Prostate gland (tissue), 2 donors: ENCODE results near the gene GATD1. TPM values are rescaled to one million over a fixed set of nuclear protein-coding genes. Genes with fewer than 3 reads are reported as not detected.
A peak's percentile ranks its signal among the peaks of the same experiment; 100 is the strongest.

Source experiments
- DNase-seq: peaks from one replicate; pipeline ENCODE4 v3.0.0-alpha.2; 2019; ENCODE audit warnings: low spot score
- H3K27ac ChIP-seq, 2 donors: fragments of 200-600 bp; sonication (generic); 2 replicates each; pipeline ENCODE4 v1.5.1; 2017 to 2019
- H3K27me3 ChIP-seq: fragments of 200-600 bp; sonication (generic); replicated peaks from 2 replicates; pipeline ENCODE4 v1.5.1; 2019; ENCODE audit not compliant: insufficient read depth
- H3K36me3 ChIP-seq, 2 donors: fragments of 200-600 bp; sonication (generic); 1 replicate in 1 of 2; 2 replicates in 1 of 2; pipeline versions ENCODE4 v1.5.1 to v1.8.1; 2017 to 2019
- H3K4me1 ChIP-seq: fragments of 200-600 bp; sonication (generic); replicated peaks from 2 replicates; pipeline ENCODE4 v1.5.1; 2019
- H3K4me3 ChIP-seq, 2 donors: fragments of 200-600 bp; sonication (generic); 2 replicates each; pipeline ENCODE4 v1.5.1; 2017 to 2019
- H3K9me3 ChIP-seq: fragments of 200-600 bp; sonication (generic); 2 replicates; pipeline ENCODE4 v1.5.1; 2017
- CTCF ChIP-seq, 4 experiments: fragments of 200-600 bp in 2 of 4; fragments of 450-650 bp in 2 of 4; sonication (generic) in 2 of 4; IDR thresholded peaks; 1 replicate in 3 of 4; 2 replicates in 1 of 4; pipeline ENCODE4 v1.5.1; 2016 to 2019; ENCODE audit warnings: antibody characterized with exemption in 4 of 4, mild to moderate bottlenecking in 2 of 4, moderate library complexity in 2 of 4
- POLR2A ChIP-seq: fragments of 450-650 bp; IDR thresholded peaks from one replicate; pipeline ENCODE4 v1.6.1; 2016; ENCODE audit warnings: antibody characterized with exemption, mild to moderate bottlenecking
- POLR2AphosphoS5 ChIP-seq: sonication (generic); formaldehyde crosslinking; IDR thresholded peaks from one replicate; pipeline ENCODE4 v1.6.1; 2017; ENCODE audit warnings: antibody characterized with exemption
- WGBS: methylation state at CpG from one replicate; pipeline ENCODE4 v1.1.5; 2018; 5-methylcytosine and 5-hydroxymethylcytosine counted together
- intact Hi-C: fragments of 100-400 bp; cut with DNase I; formaldehyde crosslinking; loops from one replicate; pipeline ENCODE4 v1.14.2; 2022
- total RNA-seq, 2 donors: library from RNA; depleted of rRNA; stranded (reverse); fragments of >200 nt; gene quantifications; one replicate each; pipeline ENCODE4 v1.1.0, GENCODE V29; 2016

The GATD1 gene
- total RNA-seq, 2 donors from 2014 or later = 29.9 to 72.3 TPM

- Histone ChIP-seq H3K36me3 (no peaks in the 10 kb centered on the region), H3K27ac (peak overlapping the region; percentile 74 to 76), H3K27me3 (no peaks in the 10 kb centered on the region), H3K9me3 (no peaks in the 10 kb centered on the region), H3K4me1 (peaks cover 13% of the 10 kb centered on the region), H3K4me3 (peak overlapping the region; percentile 11 to 23)
- TF ChIP-seq POLR2A (no peak), POLR2AphosphoS5 (no peak), CTCF (IDR thresholded peaks at IDR 0.05) (no peak)
- intact Hi-C loops = loop anchor here (2.0 kb wide), 1 partner anchor 63 kb away; no protein-coding TSS in a partner anchor
- no peak for DNase-seq
- WGBS = 11% methylated on average over 42 of the region's 53 CpGs
Measured at GRCh38 chr11:725624-726202, 51.6 kb downstream of the GATD1 start.

- Histone ChIP-seq H3K27me3 (no peaks in the 10 kb centered on the region), H3K9me3 (no peaks in the 10 kb centered on the region), H3K36me3 (no peaks in the 10 kb centered on the region), H3K27ac (no peak overlapping the region), H3K4me3 (no peak overlapping the region), H3K4me1 (peaks cover 13% of the 10 kb centered on the region)
- 83% methylated on average over 18 of the region's 18 CpGs for WGBS
- intact Hi-C loops = loop anchor here (2.0 kb wide), 1 partner anchor 62 kb away; no protein-coding TSS in a partner anchor
- DNase-seq = no peak
- no peak for TF ChIP-seq POLR2AphosphoS5
Measured at GRCh38 chr11:724778-725386, 52.4 kb downstream of the GATD1 start.

GRCh38 chr11:724049-724777, 53.1 kb downstream of the GATD1 start:
- TF ChIP-seq CTCF (IDR thresholded peaks at IDR 0.05) (no peak), POLR2A (no peak), POLR2AphosphoS5 (no peak)
- Histone ChIP-seq H3K9me3 (no peaks in the 10 kb centered on the region), H3K27me3 (no peaks in the 10 kb centered on the region), H3K27ac (no peak overlapping the region), H3K4me1 (peaks cover 13% of the 10 kb centered on the region), H3K36me3 (no peaks in the 10 kb centered on the region), H3K4me3 (no peak overlapping the region)
- intact Hi-C loops = loop anchor here (2.0 kb wide), 1 partner anchor 61 kb away; no protein-coding TSS in a partner anchor
- WGBS = 88% methylated on average over 18 of the region's 19 CpGs
- no peak for DNase-seq

GRCh38 chr11:723120-723883, 54.0 kb downstream of the GATD1 start:
- Histone ChIP-seq H3K36me3 (no peaks in the 10 kb centered on the region), H3K27me3 (no peaks in the 10 kb centered on the region), H3K4me3 (no peak overlapping the region), H3K27ac (no peak overlapping the region), H3K9me3 (no peaks in the 10 kb centered on the region), H3K4me1 (peaks cover 13% of the 10 kb centered on the region)
- DNase-seq = no peak
- intact Hi-C loops = loop anchor here (2.0 kb wide), 1 partner anchor 167 kb away; no protein-coding TSS in a partner anchor
- TF ChIP-seq POLR2A (no peak), CTCF (IDR thresholded peaks at IDR 0.05) (peak; percentile 31 to 78 (median 72)), POLR2AphosphoS5 (peak; percentile 25)
- 45% methylated on average over 8 of the region's 8 CpGs for WGBS

- no peak for DNase-seq
- Histone ChIP-seq H3K4me1 (peaks cover 13% of the 10 kb centered on the region), H3K9me3 (no peaks in the 10 kb centered on the region), H3K4me3 (no peak overlapping the region), H3K36me3 (no peaks in the 10 kb centered on the region), H3K27me3 (no peaks in the 10 kb centered on the region), H3K27ac (no peak overlapping the region)
- 74% methylated on average over 20 of the region's 20 CpGs for WGBS
- intact Hi-C loops = loop anchor here (2.0 kb wide), 1 partner anchor 166 kb away; no protein-coding TSS in a partner anchor
- TF ChIP-seq CTCF (IDR thresholded peaks at IDR 0.05) (no peak), POLR2AphosphoS5 (no peak), POLR2A (no peak)
Measured at GRCh38 chr11:722346-722811, 54.9 kb downstream of the GATD1 start.
